Mononuclear cell (primary cell): ENCODE data around the gene KISS1R. TPM values are rescaled to one million over a fixed set of nuclear protein-coding genes. Genes with fewer than 3 reads are reported as not detected.
"Not testable (repeated sequence)": the region's sequence is repeated elsewhere in the genome, so short reads cannot be mapped to it uniquely, and the experiment has no call there.

ENCODE experiments used
- H3K27me3 ChIP-seq: 2 replicates; pipeline ENCODE4 v1.6.0; 2011; ENCODE audit warnings: low read length, control low read depth; ENCODE audit not compliant: insufficient read depth
- H3K4me1 ChIP-seq: 2 replicates; pipeline ENCODE4 v1.5.1; 2011; ENCODE audit warnings: mild to moderate bottlenecking, low read length, control low read depth; ENCODE audit not compliant: insufficient read depth
- H3K4me3 ChIP-seq: 2 replicates; pipeline ENCODE4 v1.5.1; 2011; ENCODE audit warnings: mild to moderate bottlenecking, low read length, moderate library complexity
- H3K9me3 ChIP-seq: 2 replicates; pipeline ENCODE4 v1.5.1; 2011; ENCODE audit warnings: low read depth, mild to moderate bottlenecking, control low read depth, low read length
- total RNA-seq: library from RNA; depleted of rRNA; stranded (reverse); fragments of >200 nt; gene quantifications from one replicate; pipeline ENCODE4 v1.2.3, GENCODE V29; 2012

Gene KISS1R
- total RNA-seq, 1 donor, result 0.10 TPM

DNA sequence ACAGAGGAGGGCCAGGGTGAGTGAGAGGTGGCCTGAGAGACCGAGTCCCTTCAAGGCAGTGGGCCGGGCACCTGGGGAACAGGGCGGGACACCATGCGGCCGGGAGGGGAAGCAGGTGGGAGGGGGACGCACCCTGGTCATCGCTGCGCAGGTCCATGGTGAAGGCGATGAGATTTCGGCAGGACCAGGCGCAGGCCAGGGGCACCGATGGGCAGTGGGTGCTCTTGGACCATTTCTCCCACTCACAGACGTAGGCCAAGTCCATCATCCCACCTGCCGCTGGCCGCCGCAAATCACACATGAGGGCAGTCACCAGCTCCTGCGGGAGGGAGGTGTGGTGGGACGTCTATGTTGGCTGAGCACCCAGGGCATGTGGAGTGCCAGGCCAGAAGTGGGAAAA is 26.3 kb upstream of the KISS1R start:
- no peaks in the 10 kb centered on the region for H3K9me3 ChIP-seq

DNA sequence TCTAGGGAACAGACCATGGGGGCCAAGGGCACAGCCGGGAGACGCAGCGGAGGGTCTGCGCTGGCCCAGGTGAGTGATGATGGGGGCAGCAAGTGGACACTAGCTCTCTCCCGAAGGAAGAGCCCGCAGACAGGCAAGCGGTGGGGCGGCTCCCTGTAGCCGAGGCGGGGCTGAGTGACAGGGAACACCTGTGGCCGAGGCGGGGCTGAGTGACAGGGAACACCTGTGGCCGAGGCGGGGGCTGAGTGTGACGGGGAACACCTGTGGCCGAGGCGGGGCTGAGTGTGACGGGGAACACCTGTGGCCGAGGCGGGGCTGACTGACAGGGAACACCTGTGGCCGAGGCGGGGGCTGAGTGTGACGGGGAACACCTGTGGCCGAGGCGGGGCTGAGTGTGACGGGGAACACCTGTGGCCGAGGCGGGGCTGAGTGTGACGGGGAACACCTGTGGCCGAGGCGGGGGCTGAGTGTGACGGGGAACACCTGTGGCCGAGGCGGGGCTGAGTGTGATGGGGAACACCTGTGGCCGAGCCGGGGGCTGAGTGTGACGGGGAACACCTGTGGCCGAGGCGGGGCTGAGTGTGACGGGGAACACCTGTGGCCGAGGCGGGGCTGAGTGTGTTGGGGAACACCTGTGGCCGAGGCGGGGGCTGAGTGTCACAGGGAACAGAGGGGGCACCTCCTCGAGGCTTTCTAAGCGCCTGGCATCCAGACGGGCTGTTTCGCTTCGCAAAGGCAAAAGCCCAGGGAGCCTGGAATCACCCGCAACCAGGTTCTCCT is 25.5 kb upstream of the KISS1R start:
- H3K27me3 ChIP-seq, result not testable (repeated sequence)
- peak overlapping the region; percentile 63 for H3K4me3 ChIP-seq
- H3K4me1 ChIP-seq, result peaks cover 18% of the 10 kb centered on the region

More for the DNA sequence above, 26.3 kb upstream of the KISS1R start:
- peaks cover 18% of the 10 kb centered on the region for H3K4me1 ChIP-seq
- no peaks in the 10 kb centered on the region for H3K27me3 ChIP-seq
- H3K4me3 ChIP-seq, result no peak overlapping the region

GRCh38 chr19:892243-892893 is 24.8 kb upstream of the KISS1R start:
- Histone ChIP-seq H3K9me3 (no peaks in the 10 kb centered on the region), H3K4me1 (peaks cover 18% of the 10 kb centered on the region), H3K4me3 (peak overlapping the region; percentile 63), H3K27me3 (no peaks in the 10 kb centered on the region)

More for the DNA sequence above, 25.5 kb upstream of the KISS1R start:
- not testable (repeated sequence) for H3K9me3 ChIP-seq

DNA sequence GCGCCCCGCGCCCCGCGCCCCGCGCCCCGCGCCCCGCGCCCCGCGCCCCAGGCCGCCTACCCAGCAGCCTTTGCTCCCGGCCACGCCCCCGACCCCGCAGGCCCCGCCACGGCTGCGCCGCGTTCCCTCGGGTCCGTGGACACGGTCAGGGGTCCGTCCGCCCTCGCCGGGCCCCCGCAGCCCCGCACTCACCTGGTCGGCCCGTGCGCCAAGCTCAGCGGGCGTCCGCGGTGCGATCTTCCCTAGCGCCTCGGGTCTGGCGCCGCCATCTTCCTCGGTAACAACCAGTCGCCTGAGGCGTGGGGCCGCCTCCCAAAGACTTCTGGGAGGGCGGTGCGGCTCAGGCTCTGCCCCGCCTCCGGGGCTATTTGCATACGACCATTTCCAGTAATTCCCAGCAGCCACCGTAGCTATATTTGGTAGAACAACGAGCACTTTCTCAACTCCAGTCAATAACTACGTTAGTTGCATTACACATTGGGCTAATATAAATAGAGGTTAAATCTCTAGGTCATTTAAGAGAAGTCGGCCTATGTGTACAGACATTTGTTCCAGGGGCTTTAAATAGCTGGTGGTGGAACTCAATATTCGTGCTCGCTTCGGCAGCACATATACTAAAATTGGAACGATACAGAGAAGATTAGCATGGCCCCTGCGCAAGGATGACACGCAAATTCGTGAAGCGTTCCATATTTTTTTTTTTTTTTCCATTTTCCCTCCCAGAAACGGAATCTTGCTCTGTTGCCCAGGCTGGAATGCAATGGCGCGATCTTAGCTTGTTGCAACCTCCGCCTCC is 24.0 kb upstream of the KISS1R start, which contains the start of the genes MED16 and RNU6-9:
Gene MED16 (minus strand): TSS at position 294 of the 796 bp plus-strand sequence. CDS start 2,056 bp downstream, outside the sequence.
Gene RNU6-9 (plus strand): TSS at position 591 of the 796 bp plus-strand sequence.
- peak within 1 kb of the TSS; percentile 63 for H3K4me3 ChIP-seq

DNA sequence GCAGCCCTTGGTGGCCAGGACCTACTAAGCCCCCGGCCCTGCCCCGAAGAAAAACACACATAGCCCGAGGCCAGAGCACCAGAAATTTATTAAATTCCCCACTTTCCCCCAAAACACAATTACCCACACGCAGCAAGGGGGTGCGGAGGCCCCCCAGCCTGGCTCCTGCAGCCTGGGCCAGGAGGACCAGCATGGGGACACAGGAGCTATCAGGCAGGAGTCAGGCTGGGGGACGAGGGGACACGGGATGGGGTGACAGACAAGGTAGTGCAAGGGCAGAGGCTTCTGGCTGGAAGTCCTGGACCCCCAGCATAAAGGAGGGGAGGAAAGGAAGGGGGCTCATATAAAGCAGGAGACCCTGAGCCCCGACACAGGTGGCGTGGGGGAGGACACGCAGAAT is 20.7 kb upstream of the KISS1R start:
- no peaks in the 10 kb centered on the region for H3K27me3 ChIP-seq
- no peaks in the 10 kb centered on the region for H3K9me3 ChIP-seq
- H3K4me3 ChIP-seq, result no peak overlapping the region
- peaks cover 18% of the 10 kb centered on the region for H3K4me1 ChIP-seq

More for the DNA sequence above, 24.0 kb upstream of the KISS1R start, which contains the start of the genes MED16 and RNU6-9:
- peaks cover 18% of the 10 kb centered on the region for H3K4me1 ChIP-seq
- no peaks in the 10 kb centered on the region for H3K27me3 ChIP-seq
- no peaks in the 10 kb centered on the region for H3K9me3 ChIP-seq

DNA sequence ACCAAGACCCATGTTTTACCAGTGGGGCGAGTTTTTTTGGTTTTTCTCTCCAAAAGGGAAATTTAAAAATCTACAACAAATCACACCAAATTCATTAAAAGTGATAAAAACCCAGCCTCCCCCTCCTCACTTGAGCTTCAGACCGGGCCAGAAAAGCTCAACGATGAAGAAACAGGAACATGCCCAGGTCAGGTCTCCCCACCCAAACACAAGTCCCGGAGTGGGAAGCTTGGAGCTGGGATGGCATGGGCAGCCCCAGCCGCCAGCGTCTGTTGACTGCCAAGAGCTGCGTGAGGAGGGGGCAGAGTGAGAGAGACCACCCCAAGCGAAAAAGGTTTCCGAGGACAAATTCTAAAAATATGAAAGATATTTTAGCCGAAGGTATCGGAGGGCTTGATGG is 20.1 kb upstream of the KISS1R start:
- H3K4me3 ChIP-seq, result no peak overlapping the region
- no peaks in the 10 kb centered on the region for H3K27me3 ChIP-seq
- H3K9me3 ChIP-seq, result no peaks in the 10 kb centered on the region
- H3K4me1 ChIP-seq, result peaks cover 15% of the 10 kb centered on the region

GRCh38 chr19:897442-898039 is 19.6 kb upstream of the KISS1R start:
- no peak overlapping the region for H3K4me3 ChIP-seq
- no peaks in the 10 kb centered on the region for H3K9me3 ChIP-seq
- no peaks in the 10 kb centered on the region for H3K27me3 ChIP-seq

GRCh38 chr19:898663-899062 is 18.5 kb upstream of the KISS1R start:
- H3K4me1 ChIP-seq, result peaks cover 9% of the 10 kb centered on the region
- no peak overlapping the region for H3K4me3 ChIP-seq
- H3K27me3 ChIP-seq, result no peaks in the 10 kb centered on the region
- H3K9me3 ChIP-seq, result no peaks in the 10 kb centered on the region

More at GRCh38 chr19:897442-898039, 19.6 kb upstream of the KISS1R start:
- H3K4me1 ChIP-seq, result peaks cover 12% of the 10 kb centered on the region

DNA sequence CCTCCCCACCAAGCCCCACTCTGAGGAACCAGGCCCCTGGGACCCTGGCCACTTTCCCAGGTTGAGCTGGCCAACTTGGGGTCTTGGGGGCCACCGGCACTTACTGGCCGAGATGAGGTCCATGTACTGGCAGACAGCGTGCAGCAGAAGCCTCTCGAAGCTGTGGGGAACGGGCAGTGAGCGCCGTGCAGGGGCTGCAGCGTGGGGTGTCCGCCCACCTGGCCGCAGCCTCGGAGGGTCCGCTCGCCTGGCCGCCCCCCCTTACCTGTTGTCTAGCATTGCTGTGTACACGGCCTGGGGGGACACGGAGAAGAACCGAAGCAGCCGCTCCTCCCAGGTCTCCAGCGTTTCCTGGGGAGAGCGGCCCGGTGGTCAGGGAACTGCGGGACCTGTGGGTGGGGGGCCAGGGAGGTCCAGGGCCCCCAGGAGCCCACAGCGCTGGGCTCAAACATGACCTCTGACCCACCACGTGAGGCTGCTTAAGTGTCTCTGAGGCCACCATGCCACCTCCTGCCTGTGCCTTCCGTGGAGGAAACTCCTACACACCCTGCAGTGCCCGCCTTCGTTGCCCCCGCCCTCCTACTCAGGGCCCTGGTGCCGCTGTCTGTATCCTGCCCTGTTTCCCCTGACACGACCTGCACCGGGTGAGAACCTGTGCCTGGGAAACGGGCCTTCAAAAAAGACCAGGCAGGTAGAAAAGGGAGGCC is 17.6 kb upstream of the KISS1R start:
- H3K9me3 ChIP-seq, result no peaks in the 10 kb centered on the region
- H3K27me3 ChIP-seq, result no peaks in the 10 kb centered on the region
- H3K4me3 ChIP-seq, result no peak overlapping the region
- H3K4me1 ChIP-seq, result peaks cover 4% of the 10 kb centered on the region

GRCh38 chr19:900043-900301 is 17.2 kb upstream of the KISS1R start:
- no peaks in the 10 kb centered on the region for H3K27me3 ChIP-seq

GRCh38 chr19:900302-901111 is 16.6 kb upstream of the KISS1R start:
- H3K4me1 ChIP-seq, result peaks cover 5% of the 10 kb centered on the region

More at GRCh38 chr19:900043-900301, 17.2 kb upstream of the KISS1R start:
- Histone ChIP-seq H3K4me1 (peaks cover 4% of the 10 kb centered on the region), H3K9me3 (no peaks in the 10 kb centered on the region), H3K4me3 (no peak overlapping the region)

GRCh38 chr19:901216-902092 is 15.7 kb upstream of the KISS1R start:
- Histone ChIP-seq H3K9me3 (no peaks in the 10 kb centered on the region), H3K4me1 (peaks cover 14% of the 10 kb centered on the region), H3K27me3 (no peaks in the 10 kb centered on the region), H3K4me3 (no peak overlapping the region)

More at GRCh38 chr19:900302-901111, 16.6 kb upstream of the KISS1R start:
- Histone ChIP-seq H3K27me3 (no peaks in the 10 kb centered on the region), H3K4me3 (no peak overlapping the region), H3K9me3 (no peaks in the 10 kb centered on the region)

DNA sequence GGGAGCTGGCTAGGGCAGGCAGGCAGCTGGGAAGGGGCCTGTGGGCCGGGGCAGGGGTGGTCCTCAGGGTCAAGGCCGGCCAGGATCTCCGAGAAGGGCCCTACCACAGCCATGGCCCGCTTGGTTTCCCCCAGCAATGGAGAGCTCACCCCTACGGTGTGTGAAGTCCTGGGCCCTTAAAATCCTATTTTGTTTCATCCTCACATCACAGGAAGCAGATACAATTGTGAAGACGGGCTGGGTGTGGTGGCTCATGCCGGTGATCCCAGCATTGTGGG is 15.1 kb upstream of the KISS1R start:
- H3K4me3 ChIP-seq, result no peak overlapping the region
- H3K4me1 ChIP-seq, result peaks cover 20% of the 10 kb centered on the region
- H3K9me3 ChIP-seq, result no peaks in the 10 kb centered on the region
- H3K27me3 ChIP-seq, result no peaks in the 10 kb centered on the region
